Neural cell (in vitro differentiated cells): ENCODE results near the gene ATG4C. TPM values are rescaled to one million over a fixed set of nuclear protein-coding genes. Genes with fewer than 3 reads are reported as not detected.

Source experiments
- H2AFZ ChIP-seq: fragments of 200-600, 300-800 bp; sonication (generic), shearing (Covaris generic); 2 replicates; pipeline ENCODE4 v1.6.0; 2014; ENCODE audit warnings: low read depth, mild to moderate bottlenecking, antibody characterized with exemption, low read length, moderate library complexity
- H3F3A ChIP-seq: fragments of 200-600 bp; shearing (Covaris generic); 2 replicates; pipeline ENCODE4 v1.6.1; 2016; ENCODE audit warnings: mild to moderate bottlenecking, moderate library complexity, mixed read lengths, antibody characterized with exemption, low read length; ENCODE audit not compliant: insufficient read depth, poor library complexity, severe bottlenecking
- H3K27ac ChIP-seq: fragments of 200-600, 300-800 bp; sonication (generic), shearing (Covaris generic); 2 replicates; pipeline ENCODE4 v1.5.1; 2014; ENCODE audit warnings: mild to moderate bottlenecking, low read length, moderate library complexity
- H3K27me3 ChIP-seq: fragments of 300-800, 200-600 bp; sonication (generic), shearing (Covaris generic); 2 replicates; pipeline ENCODE4 v1.6.0; 2014; ENCODE audit warnings: mild to moderate bottlenecking, low read depth, low read length, moderate library complexity; ENCODE audit not compliant: insufficient read depth
- H3K36me3 ChIP-seq: fragments of 300-800, 200-600 bp; sonication (generic), shearing (Covaris generic); 2 replicates; pipeline ENCODE4 v1.5.1; 2014; ENCODE audit warnings: mild to moderate bottlenecking, antibody characterized with exemption, low read length, moderate library complexity; ENCODE audit not compliant: insufficient read depth
- H3K4me2 ChIP-seq: fragments of 300-800, 200-600 bp; sonication (generic), shearing (Covaris generic); 2 replicates; pipeline ENCODE4 v1.6.0; 2014; ENCODE audit warnings: mild to moderate bottlenecking, low read length
- H3K4me3 ChIP-seq: fragments of 300-800, 200-600 bp; sonication (generic), shearing (Covaris generic); 2 replicates; pipeline ENCODE4 v1.5.1; 2014; ENCODE audit warnings: mild to moderate bottlenecking, low read length, moderate library complexity
- H3K79me2 ChIP-seq: fragments of 200-600 bp; shearing (Covaris generic); replicated peaks from 2 replicates; pipeline ENCODE4 v1.6.0; 2014; ENCODE audit warnings: mild to moderate bottlenecking, low read length, moderate library complexity; ENCODE audit not compliant: insufficient read depth
- H3K9ac ChIP-seq: fragments of 300-800, 200-600 bp; sonication (generic), shearing (Covaris generic); 2 replicates; pipeline ENCODE4 v1.6.1; 2016; ENCODE audit warnings: mild to moderate bottlenecking, low read length, mixed read lengths
- H3K9me2 ChIP-seq: fragments of 200-600 bp; shearing (Covaris generic); 2 replicates; pipeline ENCODE4 v1.6.1; 2016; ENCODE audit warnings: mild to moderate bottlenecking, low read length, mixed read lengths; ENCODE audit not compliant: insufficient read depth
- H3K9me3 ChIP-seq: fragments of 200-600, 300-800 bp; sonication (generic), shearing (Covaris generic); 2 replicates; pipeline ENCODE4 v1.6.1; 2016; ENCODE audit warnings: mild to moderate bottlenecking, mixed run types, low read length, moderate library complexity, mixed read lengths
- H4K20me1 ChIP-seq: fragments of 200-600 bp; shearing (Covaris generic); 2 replicates; pipeline ENCODE4 v1.6.1; 2016; ENCODE audit warnings: mild to moderate bottlenecking, mixed run types; ENCODE audit not compliant: insufficient read depth
- EP300 ChIP-seq: fragments of 450-650 bp; conservative IDR thresholded peaks from 2 replicates; pipeline ENCODE4 v1.6.1; 2014; ENCODE audit warnings: antibody characterized with exemption, mild to moderate bottlenecking, moderate library complexity; ENCODE audit not compliant: poor library complexity, severe bottlenecking
- EZH2 ChIP-seq: fragments of 200-600, 300-800 bp; shearing (Covaris generic), sonication (generic); IDR thresholded peaks from 2 replicates; pipeline ENCODE4 v1.6.1; 2014; ENCODE audit warnings: antibody characterized with exemption, low read length, borderline replicate concordance, mild to moderate bottlenecking; ENCODE audit not compliant: insufficient read depth, poor library complexity, severe bottlenecking
- MXI1 ChIP-seq: fragments of 450-650 bp; conservative IDR thresholded peaks from 2 replicates; pipeline ENCODE4 v1.6.1; 2014; ENCODE audit warnings: antibody characterized with exemption, mild to moderate bottlenecking; ENCODE audit not compliant: poor library complexity, severe bottlenecking
- POLR2AphosphoS5 ChIP-seq: IDR thresholded peaks from 2 replicates; pipeline ENCODE4 v1.6.1; 2012
- RAD21 ChIP-seq: fragments of 450-650 bp; conservative IDR thresholded peaks from 2 replicates; pipeline ENCODE4 v1.6.1; 2014; ENCODE audit warnings: antibody characterized with exemption, mild to moderate bottlenecking, moderate library complexity
- SMC3 ChIP-seq: fragments of 450-650 bp; conservative IDR thresholded peaks from 2 replicates; pipeline ENCODE4 v1.6.1; 2014; ENCODE audit warnings: antibody characterized with exemption, mild to moderate bottlenecking, moderate library complexity; ENCODE audit not compliant: poor library complexity
- TAF1 ChIP-seq: IDR thresholded peaks from 2 replicates; pipeline ENCODE4 v1.6.1; 2012; ENCODE audit warnings: low read depth
- polyA plus RNA-seq: library from polyadenylated mRNA; depleted of rRNA; stranded (reverse); fragments of >200 nt; gene quantifications from 2 replicates; pipeline ENCODE4 v1.2.3, GENCODE V29; 2014
- TF ChIP-seq, protein P1 (sequence below): IDR thresholded peaks from 2 replicates; pipeline ENCODE4 v1.6.1; 2012; ENCODE audit warnings: borderline replicate concordance
- TF ChIP-seq, protein P2 (sequence below): fragments of 450-650 bp; IDR thresholded peaks from 2 replicates; pipeline ENCODE4 v1.5.1; 2014; ENCODE audit warnings: antibody characterized with exemption, mild to moderate bottlenecking, moderate library complexity; ENCODE audit not compliant: poor library complexity, severe bottlenecking

ATG4C gene
- polyA plus RNA-seq, 1 donor from 2014 or later: 11.0 TPM

DNA sequence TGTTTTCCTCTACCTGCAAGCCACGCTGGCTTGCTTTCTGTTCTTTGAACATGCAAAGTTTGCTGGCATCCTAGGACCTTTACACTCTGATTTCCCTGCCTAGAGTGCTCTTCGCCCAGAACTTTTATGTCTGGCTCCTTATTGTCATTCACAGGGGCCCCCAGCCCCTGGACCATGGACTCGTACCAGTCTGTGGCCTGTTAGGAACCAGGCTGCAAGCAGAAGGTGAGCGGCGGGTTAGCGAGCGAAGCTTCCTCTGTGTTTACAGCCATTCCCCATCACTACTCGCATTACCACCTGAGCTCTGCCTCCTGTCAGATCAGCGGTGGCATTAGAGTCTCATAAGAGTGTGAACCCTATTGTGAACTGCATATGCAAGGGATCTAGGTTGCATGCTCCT, 73.0 kb downstream of the ATG4C start:
- H4K20me1 ChIP-seq: no peaks in the 10 kb centered on the region
- H3K9ac ChIP-seq: no peak overlapping the region
- H3K4me3 ChIP-seq: no peak overlapping the region
- no peak overlapping the region for H3K4me2 ChIP-seq
- H3K79me2 ChIP-seq: no peaks in the 10 kb centered on the region
- no peaks in the 10 kb centered on the region for H3K36me3 ChIP-seq
- H2AFZ ChIP-seq: no peak overlapping the region
- H3K9me2 ChIP-seq: no peaks in the 10 kb centered on the region
- TF ChIP-seq TAF1 (no peak), SMC3 (no peak), POLR2AphosphoS5 (no peak), MXI1 (no peak)
- TF ChIP-seq, protein P1, sequence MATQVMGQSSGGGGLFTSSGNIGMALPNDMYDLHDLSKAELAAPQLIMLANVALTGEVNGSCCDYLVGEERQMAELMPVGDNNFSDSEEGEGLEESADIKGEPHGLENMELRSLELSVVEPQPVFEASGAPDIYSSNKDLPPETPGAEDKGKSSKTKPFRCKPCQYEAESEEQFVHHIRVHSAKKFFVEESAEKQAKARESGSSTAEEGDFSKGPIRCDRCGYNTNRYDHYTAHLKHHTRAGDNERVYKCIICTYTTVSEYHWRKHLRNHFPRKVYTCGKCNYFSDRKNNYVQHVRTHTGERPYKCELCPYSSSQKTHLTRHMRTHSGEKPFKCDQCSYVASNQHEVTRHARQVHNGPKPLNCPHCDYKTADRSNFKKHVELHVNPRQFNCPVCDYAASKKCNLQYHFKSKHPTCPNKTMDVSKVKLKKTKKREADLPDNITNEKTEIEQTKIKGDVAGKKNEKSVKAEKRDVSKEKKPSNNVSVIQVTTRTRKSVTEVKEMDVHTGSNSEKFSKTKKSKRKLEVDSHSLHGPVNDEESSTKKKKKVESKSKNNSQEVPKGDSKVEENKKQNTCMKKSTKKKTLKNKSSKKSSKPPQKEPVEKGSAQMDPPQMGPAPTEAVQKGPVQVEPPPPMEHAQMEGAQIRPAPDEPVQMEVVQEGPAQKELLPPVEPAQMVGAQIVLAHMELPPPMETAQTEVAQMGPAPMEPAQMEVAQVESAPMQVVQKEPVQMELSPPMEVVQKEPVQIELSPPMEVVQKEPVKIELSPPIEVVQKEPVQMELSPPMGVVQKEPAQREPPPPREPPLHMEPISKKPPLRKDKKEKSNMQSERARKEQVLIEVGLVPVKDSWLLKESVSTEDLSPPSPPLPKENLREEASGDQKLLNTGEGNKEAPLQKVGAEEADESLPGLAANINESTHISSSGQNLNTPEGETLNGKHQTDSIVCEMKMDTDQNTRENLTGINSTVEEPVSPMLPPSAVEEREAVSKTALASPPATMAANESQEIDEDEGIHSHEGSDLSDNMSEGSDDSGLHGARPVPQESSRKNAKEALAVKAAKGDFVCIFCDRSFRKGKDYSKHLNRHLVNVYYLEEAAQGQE: no peak
- H3K27me3 ChIP-seq: no peaks in the 10 kb centered on the region
- no peak overlapping the region for H3K27ac ChIP-seq
- H3F3A ChIP-seq: no peaks in the 10 kb centered on the region
- H3K9me3 ChIP-seq: no peaks in the 10 kb centered on the region

DNA sequence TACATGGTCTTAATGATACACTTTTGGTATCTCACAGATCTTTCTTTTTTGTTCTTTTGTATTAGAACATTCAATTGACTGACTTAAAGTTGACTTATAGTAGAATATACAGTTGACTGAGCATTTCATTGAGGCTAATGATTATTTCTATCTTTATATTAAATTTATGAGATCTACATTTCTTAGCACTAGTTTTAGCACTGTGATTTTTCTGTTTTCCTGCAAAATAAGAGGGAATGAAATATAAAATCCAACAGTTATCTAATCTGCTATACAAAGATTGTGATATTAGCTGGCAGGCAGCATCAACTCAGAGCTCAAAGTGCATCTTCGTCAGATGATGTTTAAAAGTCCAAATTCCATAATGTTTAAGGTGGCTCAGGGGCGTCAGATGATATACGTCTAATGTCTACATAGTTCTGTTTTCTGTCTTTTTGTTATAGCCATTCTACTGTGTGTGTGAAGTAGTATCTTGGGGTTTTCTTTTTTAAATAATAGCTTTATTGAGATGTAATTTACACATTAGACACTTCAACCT, 85.4 kb downstream of the ATG4C start:
- Histone ChIP-seq H3K27me3 (no peaks in the 10 kb centered on the region), H3K4me3 (no peak overlapping the region), H3K79me2 (no peaks in the 10 kb centered on the region)

More for the DNA sequence above, 85.4 kb downstream of the ATG4C start:
- H2AFZ ChIP-seq: no peak overlapping the region
- no peak for TF ChIP-seq EP300
- no peak for TF ChIP-seq POLR2AphosphoS5
- TF ChIP-seq SMC3: no peak
- no peak for TF ChIP-seq EZH2
- no peak for TF ChIP-seq TAF1
- no peak for TF ChIP-seq RAD21
- no peak for TF ChIP-seq MXI1
- TF ChIP-seq, protein P1: no peak
- TF ChIP-seq, protein P2, sequence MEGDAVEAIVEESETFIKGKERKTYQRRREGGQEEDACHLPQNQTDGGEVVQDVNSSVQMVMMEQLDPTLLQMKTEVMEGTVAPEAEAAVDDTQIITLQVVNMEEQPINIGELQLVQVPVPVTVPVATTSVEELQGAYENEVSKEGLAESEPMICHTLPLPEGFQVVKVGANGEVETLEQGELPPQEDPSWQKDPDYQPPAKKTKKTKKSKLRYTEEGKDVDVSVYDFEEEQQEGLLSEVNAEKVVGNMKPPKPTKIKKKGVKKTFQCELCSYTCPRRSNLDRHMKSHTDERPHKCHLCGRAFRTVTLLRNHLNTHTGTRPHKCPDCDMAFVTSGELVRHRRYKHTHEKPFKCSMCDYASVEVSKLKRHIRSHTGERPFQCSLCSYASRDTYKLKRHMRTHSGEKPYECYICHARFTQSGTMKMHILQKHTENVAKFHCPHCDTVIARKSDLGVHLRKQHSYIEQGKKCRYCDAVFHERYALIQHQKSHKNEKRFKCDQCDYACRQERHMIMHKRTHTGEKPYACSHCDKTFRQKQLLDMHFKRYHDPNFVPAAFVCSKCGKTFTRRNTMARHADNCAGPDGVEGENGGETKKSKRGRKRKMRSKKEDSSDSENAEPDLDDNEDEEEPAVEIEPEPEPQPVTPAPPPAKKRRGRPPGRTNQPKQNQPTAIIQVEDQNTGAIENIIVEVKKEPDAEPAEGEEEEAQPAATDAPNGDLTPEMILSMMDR: no peak
- no peaks in the 10 kb centered on the region for H3K9me2 ChIP-seq
- no peak overlapping the region for H3K4me2 ChIP-seq
- H3F3A ChIP-seq: no peaks in the 10 kb centered on the region
- no peak overlapping the region for H3K27ac ChIP-seq
- no peaks in the 10 kb centered on the region for H3K36me3 ChIP-seq
- H3K9ac ChIP-seq: no peak overlapping the region
- H4K20me1 ChIP-seq: no peaks in the 10 kb centered on the region
- H3K9me3 ChIP-seq: no peaks in the 10 kb centered on the region
